Body of pancreas (tissue), 4 donors: ENCODE data around the gene CAPN11.

Experiments used
- POLR2A ChIP-seq, 3 donors: fragments of 450-650 bp; IDR thresholded peaks; one replicate each; pipeline ENCODE4 v1.6.1; 2016; ENCODE audit warnings: antibody characterized with exemption in 3 of 3, mild to moderate bottlenecking in 2 of 3
- TF ChIP-seq, protein P1 (sequence below), 7 experiments: fragments of 450-650 bp in 4 of 7; fragments of 200-600 bp in 3 of 7; sonication (generic) in 3 of 7; IDR thresholded peaks; one replicate each; pipeline ENCODE4 v1.5.1; 2016 to 2019; ENCODE audit warnings: antibody characterized with exemption in 7 of 7

DNA sequence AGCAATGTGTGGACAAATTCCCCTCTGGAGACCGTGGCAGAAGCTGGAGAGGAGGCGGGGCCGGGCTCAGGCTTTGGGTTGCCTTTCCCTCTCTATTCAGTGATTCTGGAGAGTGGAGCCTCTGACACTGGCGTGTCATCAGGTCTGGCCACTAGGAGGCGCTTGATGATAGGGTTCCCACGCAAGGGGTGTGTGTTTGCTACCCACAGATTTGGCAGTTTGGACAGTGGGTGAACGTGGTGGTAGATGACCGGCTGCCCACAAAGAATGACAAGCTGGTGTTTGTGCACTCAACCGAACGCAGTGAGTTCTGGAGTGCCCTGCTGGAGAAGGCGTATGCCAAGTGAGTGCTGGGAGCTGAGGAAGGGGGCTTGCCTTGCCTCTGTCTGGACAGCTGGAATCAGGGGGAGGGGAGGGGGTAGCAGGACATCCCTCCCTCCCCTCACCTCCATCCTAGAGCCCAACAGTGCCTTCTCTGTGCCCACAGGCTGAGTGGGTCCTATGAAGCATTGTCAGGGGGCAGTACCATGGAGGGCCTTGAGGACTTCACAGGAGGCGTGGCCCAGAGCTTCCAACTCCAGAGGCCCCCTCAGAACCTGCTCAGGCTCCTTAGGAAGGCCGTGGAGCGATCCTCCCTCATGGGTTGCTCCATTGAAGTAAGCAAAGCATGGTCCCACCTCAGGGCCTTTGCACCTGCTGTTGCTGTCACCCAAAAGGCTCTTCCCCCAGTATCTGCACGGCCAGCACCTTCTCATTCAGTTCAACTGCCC, 14.3 kb downstream of the CAPN11 start:
- TF ChIP-seq, protein P1, sequence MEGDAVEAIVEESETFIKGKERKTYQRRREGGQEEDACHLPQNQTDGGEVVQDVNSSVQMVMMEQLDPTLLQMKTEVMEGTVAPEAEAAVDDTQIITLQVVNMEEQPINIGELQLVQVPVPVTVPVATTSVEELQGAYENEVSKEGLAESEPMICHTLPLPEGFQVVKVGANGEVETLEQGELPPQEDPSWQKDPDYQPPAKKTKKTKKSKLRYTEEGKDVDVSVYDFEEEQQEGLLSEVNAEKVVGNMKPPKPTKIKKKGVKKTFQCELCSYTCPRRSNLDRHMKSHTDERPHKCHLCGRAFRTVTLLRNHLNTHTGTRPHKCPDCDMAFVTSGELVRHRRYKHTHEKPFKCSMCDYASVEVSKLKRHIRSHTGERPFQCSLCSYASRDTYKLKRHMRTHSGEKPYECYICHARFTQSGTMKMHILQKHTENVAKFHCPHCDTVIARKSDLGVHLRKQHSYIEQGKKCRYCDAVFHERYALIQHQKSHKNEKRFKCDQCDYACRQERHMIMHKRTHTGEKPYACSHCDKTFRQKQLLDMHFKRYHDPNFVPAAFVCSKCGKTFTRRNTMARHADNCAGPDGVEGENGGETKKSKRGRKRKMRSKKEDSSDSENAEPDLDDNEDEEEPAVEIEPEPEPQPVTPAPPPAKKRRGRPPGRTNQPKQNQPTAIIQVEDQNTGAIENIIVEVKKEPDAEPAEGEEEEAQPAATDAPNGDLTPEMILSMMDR (IDR thresholded peaks at IDR 0.05), result peak; percentile 58 to 95 (median 90)
- TF ChIP-seq POLR2A (IDR thresholded peaks at IDR 0.05), result no peak
